Esophagus muscularis mucosa (tissue), 4 donors: Measurements from ENCODE around the gene ACACA.

ENCODE experiments used
- CTCF ChIP-seq, 3 experiments: fragments of 200-600 bp in 2 of 3; fragments of 450-650 bp in 1 of 3; sonication (generic) in 2 of 3; IDR thresholded peaks; one replicate each; pipeline ENCODE4 v1.5.1; 2017 to 2019; ENCODE audit warnings: antibody characterized with exemption in 3 of 3, mild to moderate bottlenecking in 2 of 3, moderate library complexity in 1 of 3
- EP300 ChIP-seq: sonication (generic); formaldehyde crosslinking; IDR thresholded peaks from one replicate; pipeline ENCODE4 v1.6.1; 2017; ENCODE audit warnings: antibody characterized with exemption
- POLR2A ChIP-seq: fragments of 450-650 bp; IDR thresholded peaks from one replicate; pipeline ENCODE4 v1.6.1; 2017; ENCODE audit warnings: antibody characterized with exemption, moderate library complexity, mild to moderate bottlenecking, low read depth

DNA sequence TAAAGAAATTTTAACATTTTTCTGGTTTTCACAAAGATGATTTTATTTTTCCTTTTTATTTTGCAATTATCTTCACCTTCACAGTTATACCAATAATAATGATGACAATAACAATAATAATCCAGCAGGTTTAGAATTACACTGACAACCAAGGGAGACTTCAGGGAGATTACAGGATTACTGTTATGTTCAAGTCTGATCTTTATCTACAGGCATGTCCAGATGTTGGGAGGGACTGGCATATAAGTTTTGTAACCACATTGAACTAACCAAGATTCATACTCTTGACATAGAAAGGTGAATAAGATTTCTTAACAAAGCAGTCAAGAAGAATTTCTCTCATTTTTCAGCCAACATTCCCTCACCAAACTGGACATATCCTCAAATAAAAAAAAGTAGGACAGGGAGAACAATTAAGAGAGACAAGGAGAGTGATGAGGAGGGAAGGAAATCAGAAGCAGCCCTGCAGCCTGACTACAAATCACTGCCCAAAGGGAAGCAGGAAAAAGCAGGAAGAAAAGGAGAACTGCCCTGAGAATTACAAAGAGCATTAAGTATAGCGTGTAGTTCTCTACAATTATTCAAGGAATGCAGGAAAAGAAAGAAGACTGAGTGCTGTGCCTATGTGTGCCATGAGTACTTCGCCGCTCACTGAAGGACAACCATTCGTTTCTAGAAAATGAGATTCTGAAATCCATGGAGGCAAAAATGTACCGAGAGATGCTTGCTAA is 186.6 kb downstream of the ACACA start:
- no peak for TF ChIP-seq CTCF (IDR thresholded peaks at IDR 0.05)
- no peak for TF ChIP-seq EP300
- no peak for TF ChIP-seq POLR2A
